ENCODE results near the gene PACS1.
A peak's percentile ranks its signal among the peaks of the same experiment; 100 is the strongest.

PACS1 gene

GRCh38 chr11:66131937-66132632 lies 62.0 kb downstream of the PACS1 start:
- H3K36me3 ChIP-seq (ENCODE audit: insufficient read depth, low read length) = peaks cover 6% of the 10 kb centered on the region
- H3K27me3 ChIP-seq (ENCODE audit: control insufficient read depth, insufficient read depth, low read length) = no peaks in the 10 kb centered on the region
- H3K4me3 ChIP-seq (ENCODE audit: low read length) = no peak overlapping the region
- H3K4me1 ChIP-seq (ENCODE audit: control insufficient read depth, insufficient read depth, low read length) = peaks cover 11% of the 10 kb centered on the region
- H3K4me2 ChIP-seq (ENCODE audit: low read length) = no peak overlapping the region
- no peak overlapping the region for H3K9ac ChIP-seq (ENCODE audit: low read depth, low read length)
- no peaks in the 10 kb centered on the region for H3K9me3 ChIP-seq (replicated peaks; ENCODE audit: low read length)

GRCh38 chr11:66133216-66133775 lies 63.2 kb downstream of the PACS1 start:
- H3K9ac ChIP-seq (ENCODE audit: low read depth, low read length) = no peak overlapping the region
- no peaks in the 10 kb centered on the region for H3K36me3 ChIP-seq (ENCODE audit: insufficient read depth, low read length)
- peaks cover 15% of the 10 kb centered on the region for H3K4me1 ChIP-seq (ENCODE audit: control insufficient read depth, insufficient read depth, low read length)

GRCh38 chr11:66136752-66137123 lies 66.7 kb downstream of the PACS1 start:
- Histone ChIP-seq H3K4me3 (ENCODE audit: low read length) (no peak overlapping the region), H3K27me3 (ENCODE audit: control insufficient read depth, insufficient read depth, low read length) (no peaks in the 10 kb centered on the region), H3K4me1 (ENCODE audit: control insufficient read depth, insufficient read depth, low read length) (peaks cover 15% of the 10 kb centered on the region), H3K4me2 (ENCODE audit: low read length) (peak overlapping the region; percentile 28), H3K9me3 (replicated peaks; ENCODE audit: low read length) (no peaks in the 10 kb centered on the region), H3K9ac (ENCODE audit: low read depth, low read length) (peak overlapping the region; percentile 14), H3K36me3 (ENCODE audit: insufficient read depth, low read length) (no peaks in the 10 kb centered on the region)

More at GRCh38 chr11:66133216-66133775, 63.2 kb downstream of the PACS1 start:
- Histone ChIP-seq H3K27me3 (ENCODE audit: control insufficient read depth, insufficient read depth, low read length) (no peaks in the 10 kb centered on the region), H3K4me2 (ENCODE audit: low read length) (no peak overlapping the region), H3K9me3 (replicated peaks; ENCODE audit: low read length) (no peaks in the 10 kb centered on the region), H3K4me3 (ENCODE audit: low read length) (no peak overlapping the region)

GRCh38 chr11:66139817-66140404 lies 69.8 kb downstream of the PACS1 start:
- Histone ChIP-seq H3K4me2 (ENCODE audit: low read length) (no peak overlapping the region), H3K4me3 (ENCODE audit: low read length) (no peak overlapping the region), H3K4me1 (ENCODE audit: control insufficient read depth, insufficient read depth, low read length) (peaks cover 23% of the 10 kb centered on the region)

GRCh38 chr11:66142370-66143263 lies 72.5 kb downstream of the PACS1 start:
- no peak overlapping the region for H3K9ac ChIP-seq (ENCODE audit: low read depth, low read length)
- H3K36me3 ChIP-seq (ENCODE audit: insufficient read depth, low read length) = no peaks in the 10 kb centered on the region
- no peaks in the 10 kb centered on the region for H3K27me3 ChIP-seq (ENCODE audit: control insufficient read depth, insufficient read depth, low read length)
- no peak overlapping the region for H3K4me3 ChIP-seq (ENCODE audit: low read length)
- no peak overlapping the region for H3K4me2 ChIP-seq (ENCODE audit: low read length)
- H3K4me1 ChIP-seq (ENCODE audit: control insufficient read depth, insufficient read depth, low read length) = peaks cover 10% of the 10 kb centered on the region
- H3K9me3 ChIP-seq (replicated peaks; ENCODE audit: low read length) = no peaks in the 10 kb centered on the region

More at GRCh38 chr11:66139817-66140404, 69.8 kb downstream of the PACS1 start:
- Histone ChIP-seq H3K9me3 (replicated peaks; ENCODE audit: low read length) (no peaks in the 10 kb centered on the region), H3K27me3 (ENCODE audit: control insufficient read depth, insufficient read depth, low read length) (no peaks in the 10 kb centered on the region), H3K9ac (ENCODE audit: low read depth, low read length) (no peak overlapping the region), H3K36me3 (ENCODE audit: insufficient read depth, low read length) (no peaks in the 10 kb centered on the region)

- Histone ChIP-seq H3K4me2 (ENCODE audit: low read length) (no peak overlapping the region), H3K9ac (ENCODE audit: low read depth, low read length) (no peak overlapping the region), H3K36me3 (ENCODE audit: insufficient read depth, low read length) (no peaks in the 10 kb centered on the region)
Measured at GRCh38 chr11:66143264-66143566, 73.1 kb downstream of the PACS1 start.

GRCh38 chr11:66143996-66144678 lies 74.1 kb downstream of the PACS1 start:
- Histone ChIP-seq H3K4me2 (ENCODE audit: low read length) (no peak overlapping the region), H3K4me1 (ENCODE audit: control insufficient read depth, insufficient read depth, low read length) (peaks cover 8% of the 10 kb centered on the region), H3K9ac (ENCODE audit: low read depth, low read length) (no peak overlapping the region), H3K4me3 (ENCODE audit: low read length) (no peak overlapping the region), H3K27me3 (ENCODE audit: control insufficient read depth, insufficient read depth, low read length) (no peaks in the 10 kb centered on the region), H3K9me3 (replicated peaks; ENCODE audit: low read length) (no peaks in the 10 kb centered on the region), H3K36me3 (ENCODE audit: insufficient read depth, low read length) (no peaks in the 10 kb centered on the region)

More at GRCh38 chr11:66143264-66143566, 73.1 kb downstream of the PACS1 start:
- H3K4me3 ChIP-seq (ENCODE audit: low read length) = no peak overlapping the region
- H3K4me1 ChIP-seq (ENCODE audit: control insufficient read depth, insufficient read depth, low read length) = peaks cover 8% of the 10 kb centered on the region
- no peaks in the 10 kb centered on the region for H3K9me3 ChIP-seq (replicated peaks; ENCODE audit: low read length)
- H3K27me3 ChIP-seq (ENCODE audit: control insufficient read depth, insufficient read depth, low read length) = no peaks in the 10 kb centered on the region

- no peaks in the 10 kb centered on the region for H3K36me3 ChIP-seq (ENCODE audit: insufficient read depth, low read length)
- H3K27me3 ChIP-seq (ENCODE audit: control insufficient read depth, insufficient read depth, low read length) = no peaks in the 10 kb centered on the region
- H3K4me1 ChIP-seq (ENCODE audit: control insufficient read depth, insufficient read depth, low read length) = peaks cover 8% of the 10 kb centered on the region
- H3K9ac ChIP-seq (ENCODE audit: low read depth, low read length) = no peak overlapping the region
- H3K9me3 ChIP-seq (replicated peaks; ENCODE audit: low read length) = no peaks in the 10 kb centered on the region
- no peak overlapping the region for H3K4me2 ChIP-seq (ENCODE audit: low read length)
- no peak overlapping the region for H3K4me3 ChIP-seq (ENCODE audit: low read length)
Measured at GRCh38 chr11:66146074-66146473, 76.0 kb downstream of the PACS1 start.

GRCh38 chr11:66146940-66147339 lies 76.9 kb downstream of the PACS1 start:
- Histone ChIP-seq H3K4me2 (ENCODE audit: low read length) (no peak overlapping the region), H3K36me3 (ENCODE audit: insufficient read depth, low read length) (no peaks in the 10 kb centered on the region), H3K9ac (ENCODE audit: low read depth, low read length) (no peak overlapping the region), H3K4me3 (ENCODE audit: low read length) (no peak overlapping the region), H3K27me3 (ENCODE audit: control insufficient read depth, insufficient read depth, low read length) (no peaks in the 10 kb centered on the region), H3K4me1 (ENCODE audit: control insufficient read depth, insufficient read depth, low read length) (peaks cover 8% of the 10 kb centered on the region), H3K9me3 (replicated peaks; ENCODE audit: low read length) (no peaks in the 10 kb centered on the region)

- Histone ChIP-seq H3K4me1 (ENCODE audit: control insufficient read depth, insufficient read depth, low read length) (no peaks in the 10 kb centered on the region), H3K36me3 (ENCODE audit: insufficient read depth, low read length) (no peaks in the 10 kb centered on the region), H3K27me3 (ENCODE audit: control insufficient read depth, insufficient read depth, low read length) (no peaks in the 10 kb centered on the region), H3K9me3 (replicated peaks; ENCODE audit: low read length) (no peaks in the 10 kb centered on the region), H3K4me2 (ENCODE audit: low read length) (no peak overlapping the region), H3K4me3 (ENCODE audit: low read length) (no peak overlapping the region), H3K9ac (ENCODE audit: low read depth, low read length) (no peak overlapping the region)
Measured at GRCh38 chr11:66150140-66150539, 80.1 kb downstream of the PACS1 start.

- H3K4me2 ChIP-seq (ENCODE audit: low read length) = no peak overlapping the region
- no peak overlapping the region for H3K4me3 ChIP-seq (ENCODE audit: low read length)
- no peaks in the 10 kb centered on the region for H3K9me3 ChIP-seq (replicated peaks; ENCODE audit: low read length)
- no peaks in the 10 kb centered on the region for H3K4me1 ChIP-seq (ENCODE audit: control insufficient read depth, insufficient read depth, low read length)
- H3K9ac ChIP-seq (ENCODE audit: low read depth, low read length) = no peak overlapping the region
- H3K27me3 ChIP-seq (ENCODE audit: control insufficient read depth, insufficient read depth, low read length) = no peaks in the 10 kb centered on the region
- no peaks in the 10 kb centered on the region for H3K36me3 ChIP-seq (ENCODE audit: insufficient read depth, low read length)
Measured at GRCh38 chr11:66150725-66151124, 80.7 kb downstream of the PACS1 start.

All from skeletal muscle satellite cell (primary cell).